Pulmonary artery endothelial cell (primary cell): ENCODE data around the gene ELP6. TPM values are rescaled to one million over a fixed set of nuclear protein-coding genes. Genes with fewer than 3 reads are reported as not detected.

Experiments
- DNase-seq: peaks from one replicate; pipeline ENCODE4 v3.0.0-alpha.2; 2011; ENCODE audit warnings: low read depth, low spot score
- total RNA-seq: library from RNA; depleted of rRNA; stranded (reverse); fragments of >200 nt; gene quantifications from 2 replicates; pipeline ENCODE4 v1.2.3, GENCODE V29; 2014

Gene ELP6
- total RNA-seq = 33.8 and 36.8 TPM in 2 replicates

- peak; percentile 82 for DNase-seq
Observed at GRCh38 chr3:47513125-47513929, at the start of gene ELP6. ELP6 (minus strand) TSS chr3:47513712; CDS start chr3:47513590, 122 bp downstream.

GRCh38 chr3:47556351-47556750 lies 42.8 kb upstream of the ELP6 start:
- DNase-seq = no peak

GRCh38 chr3:47554335-47554734 lies 40.8 kb upstream of the ELP6 start:
- no peak for DNase-seq

GRCh38 chr3:47553407-47553806 lies 39.9 kb upstream of the ELP6 start:
- no peak for DNase-seq

- DNase-seq = no peak
Observed at GRCh38 chr3:47542471-47543173, 29.1 kb upstream of the ELP6 start.

- DNase-seq = no peak
Observed at GRCh38 chr3:47541583-47542108, 28.1 kb upstream of the ELP6 start.

- no peak for DNase-seq
Observed at GRCh38 chr3:47540281-47540680, 26.8 kb upstream of the ELP6 start.

GRCh38 chr3:47536967-47537366 lies 23.5 kb upstream of the ELP6 start:
- no peak for DNase-seq

GRCh38 chr3:47536221-47536891 lies 22.8 kb upstream of the ELP6 start:
- DNase-seq = no peak

- no peak for DNase-seq
Observed at GRCh38 chr3:47533996-47534454, 20.5 kb upstream of the ELP6 start.

- DNase-seq = no peak
Observed at GRCh38 chr3:47533481-47533880, 20.0 kb upstream of the ELP6 start.

GRCh38 chr3:47527952-47528725 lies 14.6 kb upstream of the ELP6 start:
- no peak for DNase-seq

GRCh38 chr3:47525617-47526016 lies 12.1 kb upstream of the ELP6 start:
- DNase-seq = no peak

- DNase-seq = no peak
Observed at GRCh38 chr3:47523310-47524073, 10.0 kb upstream of the ELP6 start.

- DNase-seq = peak; percentile 68
Observed at GRCh38 chr3:47522082-47522987, 8.8 kb upstream of the ELP6 start.

- DNase-seq = no peak
Observed at GRCh38 chr3:47520756-47521155, 7.2 kb upstream of the ELP6 start.

GRCh38 chr3:47517937-47518336 lies 4.4 kb upstream of the ELP6 start:
- no peak for DNase-seq

- no peak for DNase-seq
Observed at GRCh38 chr3:47515864-47516319, 2.4 kb upstream of the ELP6 start.

GRCh38 chr3:47515100-47515499 lies 1.6 kb upstream of the ELP6 start:
- DNase-seq = no peak
